Posterior cingulate gyrus (tissue), 11 donors: ENCODE results near the gene MYO15A.

Source experiments
- DNase-seq, 10 donors: peaks; one replicate each; pipeline versions ENCODE4 v3.0.0 to v3.0.0-alpha.2; 2020 to 2021; ENCODE audit warnings: mixed read lengths in 3 of 10
- intact Hi-C: fragments of 100-400 bp; cut with DNase I; formaldehyde crosslinking; loops from one replicate; pipeline ENCODE4 v1.15.1; 2023

MYO15A gene

GRCh38 chr17:18099516-18099915, 9.0 kb upstream of the MYO15A start:
- intact Hi-C loops, result no loop called here
- no peak for DNase-seq

GRCh38 chr17:18100616-18101015, 7.9 kb upstream of the MYO15A start:
- intact Hi-C loops, result no loop called here
- DNase-seq, result no peak

GRCh38 chr17:18101828-18102227, 6.7 kb upstream of the MYO15A start:
- intact Hi-C loops, result no loop called here
- DNase-seq, result no peak

GRCh38 chr17:18102640-18103039, 5.9 kb upstream of the MYO15A start:
- DNase-seq, result peak in 1 of 10 donors; percentile 62
- intact Hi-C loops, result no loop called here

- intact Hi-C loops, result no loop called here
- no peak for DNase-seq
Observed at GRCh38 chr17:18105027-18105426, 3.5 kb upstream of the MYO15A start.

- intact Hi-C loops, result no loop called here
Observed at GRCh38 chr17:18105595-18105994, 3.0 kb upstream of the MYO15A start.

GRCh38 chr17:18106211-18106610, 2.3 kb upstream of the MYO15A start:
- DNase-seq, result no peak
- intact Hi-C loops, result no loop called here

More at GRCh38 chr17:18105595-18105994, 3.0 kb upstream of the MYO15A start:
- peak in 1 of 10 donors; percentile 68 for DNase-seq

- intact Hi-C loops, result no loop called here
- DNase-seq, result no peak
Observed at GRCh38 chr17:18107061-18107790, 1.3 kb upstream of the MYO15A start.

GRCh38 chr17:18107971-18108370, 585 bp upstream of the MYO15A start:
- intact Hi-C loops, result no loop called here
- no peak for DNase-seq

GRCh38 chr17:18109935-18110485, 1.5 kb downstream of the MYO15A start:
- intact Hi-C loops, result no loop called here
- no peak for DNase-seq

- intact Hi-C loops, result no loop called here
- DNase-seq, result no peak
Observed at GRCh38 chr17:18110636-18111145, 2.1 kb downstream of the MYO15A start.

GRCh38 chr17:18111330-18111971, 2.9 kb downstream of the MYO15A start:
- DNase-seq, result no peak
- intact Hi-C loops, result no loop called here

GRCh38 chr17:18115517-18115916, 7.0 kb downstream of the MYO15A start:
- intact Hi-C loops, result no loop called here
- no peak for DNase-seq

- intact Hi-C loops, result no loop called here
- DNase-seq, result no peak
Observed at GRCh38 chr17:18116078-18116477, 7.5 kb downstream of the MYO15A start.

- intact Hi-C loops, result no loop called here
- no peak for DNase-seq
Observed at GRCh38 chr17:18117533-18117932, 9.0 kb downstream of the MYO15A start.

GRCh38 chr17:18117982-18118975, 9.7 kb downstream of the MYO15A start:
- no peak for DNase-seq
- intact Hi-C loops, result no loop called here

- intact Hi-C loops, result no loop called here
- no peak for DNase-seq
Observed at GRCh38 chr17:18119166-18119745, 10.7 kb downstream of the MYO15A start.

- DNase-seq, result no peak
- intact Hi-C loops, result no loop called here
Observed at GRCh38 chr17:18119938-18120337, 11.4 kb downstream of the MYO15A start.

GRCh38 chr17:18120461-18121017, 12.0 kb downstream of the MYO15A start:
- intact Hi-C loops, result no loop called here
- no peak for DNase-seq
